Ascending aorta (tissue), 2 donors: Measurements from ENCODE around the gene BLCAP. TPM values are rescaled to one million over a fixed set of nuclear protein-coding genes. Genes with fewer than 3 reads are reported as not detected.
A peak's percentile ranks its signal among the peaks of the same experiment; 100 is the strongest.

Source experiments
- DNase-seq, 2 donors: peaks; one replicate each; pipeline ENCODE4 v3.0.0-alpha.2; 2019; ENCODE audit warnings: low spot score in 2 of 2
- H3K27ac ChIP-seq, 2 donors: fragments of 200-600 bp; sonication (generic); one replicate each; pipeline ENCODE4 v1.5.1; 2016 to 2017; ENCODE audit warnings: mild to moderate bottlenecking in 1 of 2
- H3K27me3 ChIP-seq: fragments of 200-600 bp; sonication (generic); one replicate; pipeline ENCODE4 v1.5.1; 2017
- H3K36me3 ChIP-seq, 2 donors: fragments of 200-600 bp; sonication (generic); one replicate each; pipeline ENCODE4 v1.5.1; 2016
- H3K4me1 ChIP-seq, 2 donors: fragments of 200-600 bp; sonication (generic); one replicate each; pipeline ENCODE4 v1.5.1; 2016 to 2017; ENCODE audit warnings: mild to moderate bottlenecking in 1 of 2
- H3K4me3 ChIP-seq, 2 donors: fragments of 200-600 bp; sonication (generic); one replicate each; pipeline ENCODE4 v1.5.1; 2016 to 2017; ENCODE audit warnings: mild to moderate bottlenecking in 1 of 2
- H3K9me3 ChIP-seq, 2 donors: fragments of 200-600 bp; sonication (generic); one replicate each; pipeline ENCODE4 v1.5.1; 2016
- intact Hi-C: fragments of 100-400 bp; cut with DNase I; formaldehyde crosslinking; loops from one replicate; pipeline ENCODE4 v1.15.1; 2023
- total RNA-seq: library from RNA; depleted of rRNA; stranded (reverse); fragments of >200 nt; gene quantifications from one replicate; pipeline ENCODE4 v1.1.0, GENCODE V29; 2016
- TF ChIP-seq, protein P1 (sequence below), 3 experiments: fragments of 200-600 bp in 2 of 3; fragments of 450-650 bp in 1 of 3; sonication (generic) in 2 of 3; IDR thresholded peaks; one replicate each; pipeline ENCODE4 v1.5.1; 2016 to 2019; ENCODE audit warnings: antibody characterized with exemption in 3 of 3, mild to moderate bottlenecking in 1 of 3, moderate library complexity in 1 of 3

BLCAP gene
- total RNA-seq, 1 donor from 2014 or later: 43.9 TPM

DNA sequence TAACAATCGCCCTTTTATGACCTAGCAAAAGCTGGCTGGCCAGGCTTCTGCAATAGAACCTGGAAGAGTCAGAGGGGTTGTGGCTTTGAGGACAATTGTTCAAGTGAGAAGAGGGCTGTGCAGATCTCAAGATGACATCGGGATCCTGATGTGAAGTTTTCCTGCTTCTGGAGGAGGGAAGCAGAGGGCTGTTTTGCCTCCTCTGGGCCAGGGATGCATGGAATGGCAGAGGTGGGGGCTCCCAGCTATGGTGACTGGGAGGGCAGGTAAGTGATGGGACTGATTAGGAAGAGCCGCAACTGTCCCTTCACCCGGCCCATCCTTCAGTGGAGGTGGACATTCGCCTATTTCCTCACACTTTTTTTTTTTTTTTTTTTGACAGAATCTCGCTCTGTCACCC lies 43.4 kb upstream of the BLCAP start:
- no peak overlapping the region for H3K4me3 ChIP-seq
- H3K9me3 ChIP-seq: no peaks in the 10 kb centered on the region
- peak in 1 of 2 donors; percentile 35 for DNase-seq
- H3K4me1 ChIP-seq: no peaks in the 10 kb centered on the region
- H3K27ac ChIP-seq: no peak overlapping the region
- intact Hi-C loops: no loop called here
- H3K27me3 ChIP-seq: no peaks in the 10 kb centered on the region
- H3K36me3 ChIP-seq: no peaks in the 10 kb centered on the region
- TF ChIP-seq, protein P1, sequence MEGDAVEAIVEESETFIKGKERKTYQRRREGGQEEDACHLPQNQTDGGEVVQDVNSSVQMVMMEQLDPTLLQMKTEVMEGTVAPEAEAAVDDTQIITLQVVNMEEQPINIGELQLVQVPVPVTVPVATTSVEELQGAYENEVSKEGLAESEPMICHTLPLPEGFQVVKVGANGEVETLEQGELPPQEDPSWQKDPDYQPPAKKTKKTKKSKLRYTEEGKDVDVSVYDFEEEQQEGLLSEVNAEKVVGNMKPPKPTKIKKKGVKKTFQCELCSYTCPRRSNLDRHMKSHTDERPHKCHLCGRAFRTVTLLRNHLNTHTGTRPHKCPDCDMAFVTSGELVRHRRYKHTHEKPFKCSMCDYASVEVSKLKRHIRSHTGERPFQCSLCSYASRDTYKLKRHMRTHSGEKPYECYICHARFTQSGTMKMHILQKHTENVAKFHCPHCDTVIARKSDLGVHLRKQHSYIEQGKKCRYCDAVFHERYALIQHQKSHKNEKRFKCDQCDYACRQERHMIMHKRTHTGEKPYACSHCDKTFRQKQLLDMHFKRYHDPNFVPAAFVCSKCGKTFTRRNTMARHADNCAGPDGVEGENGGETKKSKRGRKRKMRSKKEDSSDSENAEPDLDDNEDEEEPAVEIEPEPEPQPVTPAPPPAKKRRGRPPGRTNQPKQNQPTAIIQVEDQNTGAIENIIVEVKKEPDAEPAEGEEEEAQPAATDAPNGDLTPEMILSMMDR (IDR thresholded peaks at IDR 0.05): no peak

DNA sequence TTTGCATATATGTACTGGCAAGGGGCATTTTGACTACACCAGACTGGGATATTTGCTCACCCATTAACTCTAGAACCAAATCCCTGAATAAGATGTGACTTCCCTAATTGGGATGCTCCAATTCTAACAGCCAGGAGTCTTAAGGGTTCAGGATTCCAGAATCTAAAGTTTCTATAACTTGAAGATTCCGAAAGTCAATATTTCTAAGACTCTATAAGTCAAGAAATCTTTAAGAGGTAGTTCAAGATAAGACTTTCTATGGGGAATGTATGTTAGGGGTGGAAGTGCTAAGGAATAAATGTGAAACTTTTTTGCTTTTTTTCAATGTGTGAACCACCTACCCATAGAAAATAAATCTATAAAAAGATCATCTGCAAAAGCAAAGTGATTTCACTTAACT lies 42.7 kb upstream of the BLCAP start:
- intact Hi-C loops: no loop called here
- Histone ChIP-seq H3K27ac (no peak overlapping the region), H3K4me1 (no peaks in the 10 kb centered on the region), H3K36me3 (no peaks in the 10 kb centered on the region), H3K27me3 (no peaks in the 10 kb centered on the region), H3K4me3 (no peak overlapping the region), H3K9me3 (no peaks in the 10 kb centered on the region)
- TF ChIP-seq, protein P1 (IDR thresholded peaks at IDR 0.05): no peak
- DNase-seq: no peak

DNA sequence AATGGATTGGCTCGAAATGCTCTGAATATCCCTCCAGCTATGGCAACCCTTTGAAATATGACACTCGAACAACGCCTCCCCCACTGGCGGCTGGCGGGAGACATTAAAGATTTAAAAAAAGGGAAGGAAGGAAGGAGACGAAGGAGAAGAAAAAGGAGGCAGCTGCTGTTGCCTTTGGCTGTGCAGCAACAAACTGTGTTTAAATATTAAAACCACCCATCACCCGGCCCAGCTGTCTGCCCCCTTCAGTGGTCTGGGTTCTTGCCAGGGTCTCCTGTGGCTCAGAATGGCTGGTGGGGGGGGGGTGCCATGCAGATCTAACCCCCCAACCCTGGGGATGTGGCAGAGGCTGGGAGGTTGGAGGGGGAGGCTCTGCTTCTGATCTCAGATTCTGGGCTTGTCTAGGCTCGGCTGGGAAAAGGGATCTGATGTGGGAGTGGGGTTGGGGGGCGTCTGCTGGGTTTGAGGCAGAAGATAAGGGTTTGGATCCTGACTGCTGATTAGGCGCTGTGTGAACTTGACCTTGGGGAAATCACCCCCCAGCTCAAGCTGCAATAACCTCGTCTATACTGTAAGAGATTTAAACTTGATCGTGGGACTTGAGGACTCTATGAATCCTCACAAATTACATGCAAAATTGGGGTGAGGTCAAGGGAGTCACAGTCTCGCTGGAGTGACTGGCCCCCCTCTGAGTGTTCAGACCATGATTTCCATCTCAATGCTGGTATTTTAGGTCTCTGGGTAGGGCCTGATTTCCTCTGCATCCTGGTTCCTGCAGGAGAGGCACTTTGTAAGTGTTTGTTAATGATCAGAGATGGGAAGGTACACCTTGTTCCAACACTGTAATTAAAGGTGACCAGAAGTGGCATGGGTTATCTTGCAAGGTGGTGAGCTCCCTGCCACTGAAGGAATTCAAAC lies 40.3 kb upstream of the BLCAP start:
- intact Hi-C loops: loop anchor here (5.0 kb wide), 1 partner anchor 424 kb away; no protein-coding TSS in a partner anchor
- Histone ChIP-seq H3K4me1 (no peaks in the 10 kb centered on the region), H3K36me3 (no peaks in the 10 kb centered on the region), H3K27me3 (no peaks in the 10 kb centered on the region), H3K4me3 (no peak overlapping the region), H3K27ac (no peak overlapping the region), H3K9me3 (no peaks in the 10 kb centered on the region)
- peak in 1 of 2 donors; percentile 44 for DNase-seq
- TF ChIP-seq, protein P1 (IDR thresholded peaks at IDR 0.05): no peak

DNA sequence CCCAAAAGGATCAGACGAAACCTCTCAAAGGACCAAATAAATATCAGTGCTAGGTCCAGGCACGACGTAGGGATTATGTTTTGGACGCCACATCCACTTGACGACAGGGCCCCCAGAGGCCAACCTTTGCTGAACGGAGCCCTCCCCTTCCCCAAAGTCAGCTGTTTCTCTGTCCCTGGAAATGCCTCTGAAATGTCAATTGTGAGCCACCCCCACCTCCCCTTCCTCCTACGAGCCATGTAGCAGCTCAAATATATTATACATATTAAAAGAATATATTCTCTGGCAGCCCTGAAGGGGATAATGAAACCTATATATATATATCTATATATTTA lies 39.6 kb upstream of the BLCAP start:
- Histone ChIP-seq H3K27ac (no peak overlapping the region), H3K9me3 (no peaks in the 10 kb centered on the region), H3K36me3 (no peaks in the 10 kb centered on the region), H3K4me1 (no peaks in the 10 kb centered on the region), H3K4me3 (no peak overlapping the region), H3K27me3 (no peaks in the 10 kb centered on the region)
- TF ChIP-seq, protein P1 (IDR thresholded peaks at IDR 0.05): no peak
- intact Hi-C loops: loop anchor here (5.0 kb wide), 1 partner anchor 425 kb away; no protein-coding TSS in a partner anchor
- peak in 1 of 2 donors; percentile 24 for DNase-seq

DNA sequence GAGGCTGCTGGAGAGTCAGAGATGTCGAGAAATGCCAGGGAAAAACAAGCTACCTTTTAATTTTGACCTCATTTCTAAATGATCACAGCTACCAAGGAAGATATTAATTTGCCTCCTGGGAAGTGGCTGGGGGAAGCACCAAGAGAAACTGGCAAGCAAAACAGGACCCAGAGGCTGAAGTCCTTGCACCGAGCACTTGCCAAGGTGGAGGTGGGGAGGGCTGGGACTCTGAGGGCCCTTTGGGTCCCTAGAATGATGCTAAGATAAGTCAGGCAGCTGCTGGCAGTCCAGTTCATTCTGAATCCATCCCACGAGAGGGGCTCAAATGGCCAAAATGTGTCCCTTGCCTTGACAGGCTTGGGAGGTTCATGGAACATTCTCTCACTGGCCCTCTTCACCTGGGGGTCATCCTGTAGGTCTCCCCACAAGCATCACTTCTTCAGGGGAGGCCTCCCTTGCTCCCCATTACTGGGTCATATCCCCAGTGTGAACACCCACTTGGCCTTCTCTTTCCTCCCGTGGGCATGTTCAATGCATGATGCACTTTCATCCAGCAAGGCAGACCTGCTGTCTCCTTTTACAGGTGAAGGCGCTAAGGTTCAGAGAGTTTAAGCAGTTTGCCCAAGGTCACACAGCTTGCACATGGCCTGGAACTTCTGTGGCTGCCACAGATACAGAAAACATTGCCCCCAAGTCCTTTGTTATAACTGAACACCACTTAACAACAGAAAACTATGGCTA lies 39.1 kb upstream of the BLCAP start:
- H3K36me3 ChIP-seq: no peaks in the 10 kb centered on the region
- H3K27ac ChIP-seq: no peak overlapping the region
- no peak overlapping the region for H3K4me3 ChIP-seq
- TF ChIP-seq, protein P1 (IDR thresholded peaks at IDR 0.05): no peak
- no peaks in the 10 kb centered on the region for H3K4me1 ChIP-seq
- H3K9me3 ChIP-seq: no peaks in the 10 kb centered on the region
- no peak for DNase-seq
- no peaks in the 10 kb centered on the region for H3K27me3 ChIP-seq
- intact Hi-C loops: loop anchor here (5.0 kb wide), 1 partner anchor 426 kb away; no protein-coding TSS in a partner anchor
